ENCODE data around the gene NPPA. TPM values are rescaled to one million over a fixed set of nuclear protein-coding genes. Genes with fewer than 3 reads are reported as not detected.

NPPA gene
- total RNA-seq, 1 experiment from 2014 or later = not detected

DNA sequence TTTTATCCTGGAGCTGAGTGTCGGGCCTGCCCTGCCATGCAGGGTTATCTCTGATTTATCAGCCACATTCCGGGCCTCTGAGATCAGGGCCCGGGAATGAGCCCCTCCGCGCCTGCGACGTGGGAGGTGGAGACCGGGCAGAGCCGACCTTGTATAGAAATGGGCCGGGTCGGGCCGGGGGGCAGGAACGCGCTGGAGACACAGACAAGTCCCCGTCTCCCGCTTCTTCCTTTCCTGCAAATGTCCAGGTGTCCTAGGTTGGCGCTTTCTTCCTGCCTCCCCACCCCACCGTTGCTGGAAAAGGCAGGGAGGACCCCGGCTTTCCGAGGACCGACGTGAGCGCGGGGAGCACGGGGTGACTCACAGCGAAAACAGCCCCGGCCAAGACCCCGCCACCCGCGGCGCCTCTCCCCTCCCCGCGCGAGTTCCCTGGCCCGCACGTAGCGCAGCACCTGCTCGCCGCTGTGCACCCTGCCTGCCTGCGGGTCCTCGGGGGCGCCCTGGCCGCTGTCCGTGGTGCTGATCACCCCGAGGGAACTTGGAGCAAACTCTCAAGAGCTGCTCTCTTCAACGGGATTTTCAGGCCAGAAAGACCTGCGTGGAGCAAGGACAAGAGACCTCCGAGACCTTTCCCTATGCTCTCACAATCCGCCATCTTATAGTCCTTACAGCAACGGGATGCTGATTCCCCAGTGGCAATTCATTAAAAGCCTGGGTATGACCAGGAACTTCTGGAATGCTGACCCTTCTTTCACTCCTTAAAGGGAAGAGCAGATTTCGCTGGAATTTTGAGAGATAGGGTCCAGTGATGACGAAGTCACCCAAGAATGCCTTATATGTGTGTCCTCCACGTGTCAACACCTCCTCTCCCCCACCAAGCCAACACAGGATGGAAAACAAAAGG lies 11.6 kb upstream of the NPPA start:
- H3K4me3 Mint-ChIP-seq (ENCODE audit: low read depth, unreplicated experiment) = no peak overlapping the region
- H3K27ac Mint-ChIP-seq (ENCODE audit: unreplicated experiment) = no peak overlapping the region
- peak; percentile 77 for DNase-seq
- H3K9me3 Mint-ChIP-seq (ENCODE audit: low read depth, unreplicated experiment) = no peaks in the 10 kb centered on the region
- TF ChIP-seq, protein P1, sequence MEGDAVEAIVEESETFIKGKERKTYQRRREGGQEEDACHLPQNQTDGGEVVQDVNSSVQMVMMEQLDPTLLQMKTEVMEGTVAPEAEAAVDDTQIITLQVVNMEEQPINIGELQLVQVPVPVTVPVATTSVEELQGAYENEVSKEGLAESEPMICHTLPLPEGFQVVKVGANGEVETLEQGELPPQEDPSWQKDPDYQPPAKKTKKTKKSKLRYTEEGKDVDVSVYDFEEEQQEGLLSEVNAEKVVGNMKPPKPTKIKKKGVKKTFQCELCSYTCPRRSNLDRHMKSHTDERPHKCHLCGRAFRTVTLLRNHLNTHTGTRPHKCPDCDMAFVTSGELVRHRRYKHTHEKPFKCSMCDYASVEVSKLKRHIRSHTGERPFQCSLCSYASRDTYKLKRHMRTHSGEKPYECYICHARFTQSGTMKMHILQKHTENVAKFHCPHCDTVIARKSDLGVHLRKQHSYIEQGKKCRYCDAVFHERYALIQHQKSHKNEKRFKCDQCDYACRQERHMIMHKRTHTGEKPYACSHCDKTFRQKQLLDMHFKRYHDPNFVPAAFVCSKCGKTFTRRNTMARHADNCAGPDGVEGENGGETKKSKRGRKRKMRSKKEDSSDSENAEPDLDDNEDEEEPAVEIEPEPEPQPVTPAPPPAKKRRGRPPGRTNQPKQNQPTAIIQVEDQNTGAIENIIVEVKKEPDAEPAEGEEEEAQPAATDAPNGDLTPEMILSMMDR (IDR thresholded peaks at IDR 0.05; ENCODE audit: unreplicated experiment) = no peak
- BruUV-seq (replicated peaks) = no TSS peak
- intact Hi-C loops (cut with micrococcal nuclease; ENCODE audit: unreplicated experiment) = no loop called here
- no peaks in the 10 kb centered on the region for H3K36me3 Mint-ChIP-seq (ENCODE audit: insufficient read depth, unreplicated experiment)
- CTCF ChIA-PET = no interaction called here
- peaks cover 9% of the 10 kb centered on the region for H3K4me1 Mint-ChIP-seq (ENCODE audit: low read depth, unreplicated experiment)
- peaks cover 69% of the 10 kb centered on the region for H3K27me3 Mint-ChIP-seq (ENCODE audit: unreplicated experiment)

DNA sequence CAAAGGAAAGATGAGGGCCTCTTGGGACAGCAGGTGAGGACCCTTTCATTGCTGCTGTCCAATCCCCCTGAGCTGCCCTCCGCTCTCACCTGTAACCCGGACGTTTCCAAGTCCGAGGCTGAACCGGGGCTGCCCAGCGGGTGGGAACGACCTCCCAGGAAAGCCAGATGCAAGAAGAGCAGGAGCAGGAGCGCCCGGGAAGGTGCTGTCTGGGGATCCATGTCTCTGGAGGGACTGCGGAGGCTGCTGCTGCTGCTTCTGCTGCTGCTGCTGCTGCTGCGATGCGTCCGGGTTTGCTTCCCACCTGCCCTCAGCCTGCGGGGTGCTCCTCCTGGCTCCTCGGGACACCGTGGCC lies 11.0 kb upstream of the NPPA start, which contains the start of gene NPPB:
NPPB (minus strand) TSS at position 333 of the 355 bp plus-strand sequence; CDS start at position 221, 112 bp downstream.
- BruUV-seq (replicated peaks) = no TSS peak
- Mint-ChIP-seq H3K9me3 (ENCODE audit: low read depth, unreplicated experiment) (no peaks in the 10 kb centered on the region), H3K27me3 (ENCODE audit: unreplicated experiment) (peaks cover 73% of the 10 kb centered on the region), H3K4me3 (ENCODE audit: low read depth, unreplicated experiment) (no peak within 1 kb of the TSS), H3K4me1 (ENCODE audit: low read depth, unreplicated experiment) (peaks cover 9% of the 10 kb centered on the region), H3K27ac (ENCODE audit: unreplicated experiment) (no peak within 1 kb of the TSS), H3K36me3 (ENCODE audit: insufficient read depth, unreplicated experiment) (no peaks in the 10 kb centered on the region)
- DNase-seq = no peak
- intact Hi-C loops (cut with micrococcal nuclease; ENCODE audit: unreplicated experiment) = no loop called here
- TF ChIP-seq, protein P1 (IDR thresholded peaks at IDR 0.05; ENCODE audit: unreplicated experiment) = no peak
- CTCF ChIA-PET = no interaction called here

DNA sequence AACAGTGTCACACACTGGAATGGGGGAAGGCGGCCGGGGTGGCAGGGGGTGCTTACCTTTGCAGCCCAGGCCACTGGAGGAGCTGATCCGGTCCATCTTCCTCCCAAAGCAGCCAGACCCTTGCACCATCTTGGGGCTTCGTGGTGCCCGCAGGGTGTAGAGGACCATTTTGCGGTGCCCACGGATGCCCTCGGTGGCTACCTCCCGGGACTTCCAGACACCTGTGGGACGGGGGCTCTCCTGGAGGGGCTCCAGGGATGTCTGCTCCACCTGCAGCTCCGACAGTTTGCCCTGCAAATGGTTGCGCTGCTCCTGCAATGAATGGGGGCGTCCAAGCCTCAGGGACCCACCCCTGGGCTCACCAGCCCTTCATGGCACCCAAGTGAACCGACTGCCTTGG lies 10.6 kb upstream of the NPPA start:
- Mint-ChIP-seq H3K27ac (ENCODE audit: unreplicated experiment) (no peak overlapping the region), H3K9me3 (ENCODE audit: low read depth, unreplicated experiment) (no peaks in the 10 kb centered on the region), H3K4me1 (ENCODE audit: low read depth, unreplicated experiment) (peaks cover 9% of the 10 kb centered on the region), H3K27me3 (ENCODE audit: unreplicated experiment) (peaks cover 77% of the 10 kb centered on the region), H3K4me3 (ENCODE audit: low read depth, unreplicated experiment) (no peak overlapping the region), H3K36me3 (ENCODE audit: insufficient read depth, unreplicated experiment) (peaks cover under 1% of the 10 kb centered on the region)
- CTCF ChIA-PET = no interaction called here
- TF ChIP-seq, protein P1 (IDR thresholded peaks at IDR 0.05; ENCODE audit: unreplicated experiment) = no peak
- no TSS peak for BruUV-seq (replicated peaks)
- DNase-seq = no peak
- intact Hi-C loops (cut with micrococcal nuclease; ENCODE audit: unreplicated experiment) = no loop called here

DNA sequence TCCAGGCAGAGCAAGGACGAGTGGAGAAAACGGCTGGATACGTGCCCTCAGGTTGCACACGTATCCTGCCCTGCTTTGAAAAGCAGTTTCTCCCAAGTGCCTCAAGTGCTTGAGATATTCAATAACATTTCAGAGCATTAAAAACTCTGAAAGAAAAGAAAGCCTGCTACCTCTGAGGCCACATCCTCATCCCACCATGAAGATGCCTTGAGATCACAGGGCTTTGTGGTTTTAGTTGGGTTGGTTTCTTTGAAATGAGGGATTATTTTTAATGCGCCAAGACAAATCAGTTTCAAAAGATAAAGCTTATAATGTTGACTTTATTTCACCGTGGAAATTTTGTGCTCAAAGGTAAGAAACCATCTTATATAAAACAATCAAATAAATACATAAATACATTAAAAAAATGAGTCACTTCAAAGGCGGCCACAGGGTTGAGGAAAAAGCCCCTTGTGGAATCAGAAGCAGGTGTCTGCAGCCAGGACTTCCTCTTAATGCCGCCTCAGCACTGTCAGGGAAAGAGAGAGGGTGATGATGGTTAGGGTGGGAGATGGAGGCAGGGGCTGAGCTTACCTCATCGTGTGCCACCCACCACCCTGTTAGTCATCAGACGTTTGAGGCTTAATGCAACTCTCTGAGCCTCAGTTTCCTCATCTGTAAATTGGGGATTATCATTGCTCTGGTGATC lies 9.7 kb upstream of the NPPA start:
- Mint-ChIP-seq H3K36me3 (ENCODE audit: insufficient read depth, unreplicated experiment) (peaks cover 7% of the 10 kb centered on the region), H3K27me3 (ENCODE audit: unreplicated experiment) (peaks cover 74% of the 10 kb centered on the region), H3K4me3 (ENCODE audit: low read depth, unreplicated experiment) (no peak overlapping the region), H3K9me3 (ENCODE audit: low read depth, unreplicated experiment) (no peaks in the 10 kb centered on the region), H3K27ac (ENCODE audit: unreplicated experiment) (no peak overlapping the region), H3K4me1 (ENCODE audit: low read depth, unreplicated experiment) (peaks cover 2% of the 10 kb centered on the region)
- CTCF ChIA-PET = no interaction called here
- TF ChIP-seq, protein P1 (IDR thresholded peaks at IDR 0.05; ENCODE audit: unreplicated experiment) = no peak
- intact Hi-C loops (cut with micrococcal nuclease; ENCODE audit: unreplicated experiment) = no loop called here
- no peak for DNase-seq
- BruUV-seq (replicated peaks) = no TSS peak
